GM21529 (cell line): ENCODE data around the gene TSPO2.
"Not testable (repeated sequence)": the region's sequence is repeated elsewhere in the genome, so short reads cannot be mapped to it uniquely, and the experiment has no call there.

Source experiments
- ATAC-seq: cut with Tn5 transposase; IDR thresholded peaks from one replicate; pipeline ENCODE4 v1.9.1; 2021; ENCODE audit not compliant: unreplicated experiment

Gene TSPO2, protein sequence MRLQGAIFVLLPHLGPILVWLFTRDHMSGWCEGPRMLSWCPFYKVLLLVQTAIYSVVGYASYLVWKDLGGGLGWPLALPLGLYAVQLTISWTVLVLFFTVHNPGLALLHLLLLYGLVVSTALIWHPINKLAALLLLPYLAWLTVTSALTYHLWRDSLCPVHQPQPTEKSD

DNA sequence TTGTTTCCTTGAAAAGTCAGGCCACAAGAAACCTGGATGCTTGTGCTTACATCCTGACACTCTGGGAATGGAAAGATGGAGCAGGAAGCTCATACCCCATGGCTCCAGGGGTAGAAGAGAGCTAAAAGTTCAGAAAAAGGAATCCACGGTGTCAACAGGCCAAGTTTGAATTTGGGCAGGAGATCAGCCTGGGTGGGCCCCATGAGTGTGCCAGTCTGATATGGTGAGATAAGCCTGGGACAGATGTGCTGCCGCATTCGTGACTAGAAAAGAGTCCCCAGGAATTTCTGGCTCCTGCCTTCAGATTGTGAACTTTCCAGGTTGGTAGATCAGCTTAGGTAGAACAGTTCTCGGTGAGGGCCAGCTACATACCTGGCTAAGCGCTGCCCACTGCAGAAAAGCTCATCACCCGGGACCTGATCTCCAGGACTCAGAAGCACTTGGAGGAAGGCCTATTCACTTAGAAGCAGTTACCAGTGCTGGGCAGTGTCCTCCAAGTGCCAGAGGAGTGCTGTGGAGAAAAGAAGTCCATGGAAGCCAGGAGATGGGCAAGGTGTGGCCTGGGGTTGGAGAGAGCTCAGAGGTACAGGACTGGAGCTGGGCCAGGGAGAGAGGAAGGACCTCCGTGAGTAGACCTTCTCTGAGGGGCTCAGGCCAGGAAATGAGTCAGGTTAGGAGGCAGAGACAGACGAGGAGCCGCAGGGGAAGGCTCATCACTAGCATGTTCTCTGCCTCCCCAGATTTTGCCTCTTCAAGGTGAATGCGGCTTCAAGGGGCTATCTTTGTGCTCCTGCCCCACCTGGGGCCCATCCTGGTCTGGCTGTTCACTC, at the start of gene TSPO2:
TSS of gene TSPO2 (plus strand) at position 242 of the 830 bp plus-strand sequence. CDS start at position 761, 519 bp downstream.
- no peak for ATAC-seq

DNA sequence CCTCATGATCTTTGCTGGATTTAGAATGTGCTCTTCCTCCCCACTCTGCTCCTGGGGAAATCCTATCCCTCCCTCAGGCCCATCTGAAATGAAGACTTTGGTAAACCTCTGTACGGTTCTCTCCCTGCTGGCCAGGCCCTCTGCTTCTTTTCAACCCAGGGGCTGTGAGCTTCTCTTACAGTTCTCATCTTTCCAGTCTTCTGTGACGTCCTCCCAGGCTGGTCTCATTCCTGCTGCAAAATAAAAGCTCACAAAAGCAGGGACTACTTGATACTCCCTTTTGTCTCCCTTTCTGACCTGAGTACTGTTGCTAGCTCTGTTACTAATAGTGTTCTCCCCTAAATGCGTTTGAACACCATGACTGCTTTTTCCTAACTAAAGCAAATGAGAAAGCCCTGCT, 49.5 kb upstream of the TSPO2 start:
- ATAC-seq, result no peak

DNA sequence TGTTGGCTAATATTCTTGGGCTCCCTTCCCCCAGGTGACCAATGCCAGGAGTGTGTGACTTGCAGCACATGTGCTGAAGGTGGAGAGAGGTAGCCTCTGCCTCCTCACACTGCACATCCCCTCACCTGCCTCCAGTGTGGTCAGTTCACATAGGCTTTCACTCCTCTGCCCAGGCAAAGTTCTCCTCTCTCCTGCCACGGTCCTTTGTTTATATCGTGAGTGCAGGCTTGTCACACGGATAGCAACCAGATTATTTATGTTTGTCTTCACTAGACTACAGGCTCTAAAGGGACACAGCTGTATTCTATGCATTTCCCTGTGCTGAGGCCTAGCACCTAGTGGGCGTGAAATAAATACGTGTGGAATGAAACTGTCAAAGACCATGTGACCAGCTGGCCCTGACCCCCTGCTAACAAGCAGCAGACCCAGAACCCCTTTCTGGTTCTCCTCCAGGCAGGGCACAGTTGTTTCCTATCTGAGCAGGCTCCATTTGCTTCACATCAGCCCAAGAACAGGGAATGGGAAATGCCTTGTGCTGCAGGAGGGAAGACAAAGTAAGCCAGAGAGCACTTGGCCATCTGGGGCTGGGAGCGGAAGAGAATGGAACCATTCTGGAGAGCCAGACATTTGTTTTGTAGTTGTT, 45.6 kb upstream of the TSPO2 start:
- ATAC-seq, result no peak

DNA sequence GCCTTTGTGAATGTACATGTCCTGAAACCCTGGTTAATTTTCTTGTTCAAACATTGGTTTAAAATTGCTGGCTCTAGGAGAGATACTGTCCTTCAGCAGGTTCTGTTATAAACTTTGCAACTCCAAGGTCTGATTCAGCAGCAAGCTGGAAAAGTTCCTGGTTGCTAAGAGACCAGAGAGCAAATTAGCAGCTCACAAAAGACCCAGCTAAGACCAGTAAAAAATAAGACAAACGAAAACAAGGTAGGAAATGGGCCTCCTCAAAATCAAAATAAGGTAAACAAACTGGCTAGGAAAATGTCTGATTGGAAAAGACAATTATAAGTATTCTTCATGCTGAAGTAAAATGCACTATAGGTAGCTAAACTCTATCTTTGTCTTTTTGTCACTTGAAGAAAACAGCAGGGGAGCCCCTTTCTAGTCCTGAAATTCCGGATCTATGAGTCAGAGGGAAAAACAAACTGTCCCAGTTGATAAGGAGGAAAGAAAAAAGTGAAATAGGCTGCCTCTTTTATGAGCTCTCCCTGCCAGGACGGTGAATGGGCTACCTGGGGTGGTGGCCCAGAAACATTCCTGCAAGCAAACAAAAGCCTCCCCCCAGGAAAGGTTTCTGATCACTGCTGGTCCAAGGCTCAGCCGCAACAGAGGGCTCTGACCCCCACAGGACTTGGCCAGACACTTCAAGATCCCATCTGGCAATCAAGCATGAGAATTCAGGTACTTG, 44.9 kb upstream of the TSPO2 start:
- no peak for ATAC-seq

DNA sequence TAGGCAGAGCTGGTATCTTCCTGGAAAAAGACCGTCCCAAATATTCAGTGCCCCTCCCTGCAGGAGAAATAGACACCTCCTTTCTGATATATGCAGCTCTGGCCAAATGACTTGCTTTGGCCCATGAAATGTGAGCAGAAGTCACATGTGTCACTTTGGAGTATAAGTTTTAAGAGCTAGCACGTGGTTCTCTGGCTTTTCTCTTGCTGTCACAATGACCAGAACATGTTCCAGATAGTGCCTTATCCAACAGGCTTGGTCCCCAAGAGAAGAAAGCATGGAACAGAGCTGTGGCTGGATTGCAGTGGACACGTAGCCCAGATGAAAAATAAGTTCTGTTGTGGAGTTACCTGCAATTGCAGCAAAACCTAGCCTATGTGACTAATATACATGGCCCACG, 43.6 kb upstream of the TSPO2 start:
- no peak for ATAC-seq

DNA sequence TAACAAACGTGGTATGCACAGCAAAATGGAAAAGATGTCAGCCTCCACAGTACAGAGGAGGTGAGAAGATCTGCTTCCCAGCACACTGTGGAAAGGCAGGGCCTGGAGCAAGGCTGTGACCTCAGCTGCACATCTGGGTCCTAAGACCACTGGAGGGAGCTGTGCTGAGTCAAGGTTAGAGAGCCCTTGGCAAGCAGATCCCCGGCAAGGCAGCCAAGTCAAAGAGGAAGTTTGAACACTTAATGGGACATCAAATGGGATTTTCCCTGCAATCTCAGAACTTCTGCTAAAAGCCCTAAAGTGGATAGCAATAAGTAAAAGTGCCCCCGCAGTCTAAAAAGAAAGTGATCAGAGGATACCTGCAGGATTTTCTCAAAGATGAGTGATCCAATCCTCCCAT, 42.7 kb upstream of the TSPO2 start:
- no peak for ATAC-seq

DNA sequence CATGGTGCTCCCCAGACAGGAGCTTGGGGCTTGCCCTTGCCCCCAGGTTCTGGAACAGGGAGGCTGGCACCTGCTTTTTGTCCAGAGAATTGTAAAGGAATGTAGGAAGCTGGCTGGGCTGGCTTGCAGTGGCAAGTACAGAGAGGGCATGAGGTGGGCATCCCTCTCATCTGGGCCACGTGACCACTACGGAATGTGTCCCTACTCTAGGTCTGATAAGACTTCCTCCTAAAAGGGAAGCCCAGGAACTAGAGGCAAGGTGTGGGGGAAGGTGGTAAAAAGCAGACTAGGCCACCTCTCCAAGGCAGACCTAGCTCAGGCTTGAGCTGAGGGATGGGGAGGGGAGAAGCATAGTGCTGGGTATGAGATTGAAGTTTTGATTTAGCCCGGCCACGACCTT, 42.0 kb upstream of the TSPO2 start:
- no peak for ATAC-seq

DNA sequence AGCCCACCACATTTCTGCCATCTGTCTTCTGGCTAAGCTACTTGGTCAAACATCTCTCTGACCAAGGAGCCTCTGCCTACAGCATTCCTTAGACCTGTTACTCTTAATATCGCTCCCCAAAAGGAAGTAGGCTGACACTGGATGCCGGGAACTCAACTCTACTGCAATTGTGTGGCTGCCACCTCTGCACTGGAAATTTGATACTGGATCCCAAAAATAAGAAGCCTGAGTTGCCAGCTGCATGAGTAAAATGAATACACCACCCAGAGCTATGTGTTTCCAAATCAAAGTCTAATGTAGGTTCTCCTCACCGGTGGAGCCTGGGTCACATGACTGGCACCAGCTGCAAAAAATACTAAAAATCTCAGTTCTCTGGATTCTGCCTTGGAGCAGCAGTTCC, 40.1 kb upstream of the TSPO2 start:
- ATAC-seq, result no peak

DNA sequence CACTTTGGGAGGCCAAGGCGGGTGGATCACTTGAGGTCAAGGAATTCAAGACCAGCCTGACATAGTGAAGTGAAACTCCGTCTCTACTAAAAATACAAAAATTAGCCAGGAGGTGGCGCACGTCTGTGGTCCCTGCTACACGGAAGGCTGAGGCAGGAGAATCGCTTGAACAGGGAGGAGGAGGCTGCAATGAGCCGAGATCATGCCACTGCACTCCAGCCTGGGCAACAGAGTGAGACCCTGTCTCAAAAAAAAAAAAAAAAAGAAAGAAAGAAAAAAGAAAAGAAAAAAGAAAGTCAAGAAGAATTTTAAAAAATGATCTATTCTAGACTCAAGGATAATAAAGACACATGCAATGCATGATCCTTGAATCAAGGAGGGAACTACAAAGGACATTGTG, 36.0 kb upstream of the TSPO2 start:
- not testable (repeated sequence) for ATAC-seq

DNA sequence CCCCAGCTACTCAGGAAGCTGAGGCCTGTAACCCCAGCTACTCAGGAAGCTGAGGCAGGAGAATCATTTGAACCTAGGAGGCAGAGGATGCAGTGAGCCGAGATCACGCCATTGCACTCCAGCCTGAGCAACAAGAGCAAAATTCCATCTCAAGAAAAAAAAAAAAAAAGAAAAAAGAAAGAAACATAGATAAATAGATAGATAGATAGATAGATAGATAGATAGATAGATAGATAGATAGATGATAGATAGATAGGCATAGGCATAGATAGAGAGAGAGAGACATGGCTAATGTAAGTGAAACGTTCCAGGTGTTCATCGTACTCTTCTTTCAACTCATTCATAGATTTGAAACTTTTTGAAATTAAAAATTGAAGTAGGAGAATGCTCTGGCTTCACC, 35.3 kb upstream of the TSPO2 start:
- not testable (repeated sequence) for ATAC-seq

DNA sequence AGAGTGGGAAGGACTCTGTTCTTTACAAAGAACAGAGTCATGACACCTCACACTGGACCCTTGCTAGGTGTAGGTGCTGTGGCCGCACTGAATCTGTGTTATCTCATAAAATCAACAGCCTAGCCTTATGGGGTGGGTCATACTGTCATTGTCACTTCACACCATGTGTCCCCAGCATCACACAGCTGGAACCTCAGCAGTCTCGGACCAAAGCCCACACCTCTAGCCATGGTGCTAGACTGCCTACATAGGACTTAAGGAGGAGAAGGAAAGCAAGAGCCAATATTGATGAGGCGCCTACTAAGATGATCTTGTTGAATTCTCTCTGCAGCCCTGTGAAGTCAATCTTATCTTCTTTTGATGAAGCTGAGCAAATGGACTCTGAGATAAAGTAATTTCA, 34.3 kb upstream of the TSPO2 start:
- no peak for ATAC-seq

DNA sequence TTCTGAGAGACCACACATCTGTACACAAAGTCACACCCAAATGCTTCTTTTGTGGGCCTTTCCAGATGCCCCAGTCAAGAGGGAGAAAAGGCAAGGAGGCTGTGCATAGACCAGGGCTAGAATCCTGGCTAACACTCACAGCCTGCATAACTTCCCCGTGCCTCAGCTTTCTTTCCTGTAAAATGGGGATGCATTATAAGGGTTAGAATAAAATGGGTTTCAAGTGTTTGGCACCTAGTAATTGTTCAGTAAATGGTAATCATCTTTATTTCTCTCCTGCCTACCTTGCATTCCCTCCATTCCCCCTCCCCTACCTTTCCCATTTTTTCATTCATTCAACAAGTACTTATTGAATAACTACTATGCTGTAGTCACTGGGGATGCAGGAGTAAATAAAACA, 32.6 kb upstream of the TSPO2 start:
- no peak for ATAC-seq

DNA sequence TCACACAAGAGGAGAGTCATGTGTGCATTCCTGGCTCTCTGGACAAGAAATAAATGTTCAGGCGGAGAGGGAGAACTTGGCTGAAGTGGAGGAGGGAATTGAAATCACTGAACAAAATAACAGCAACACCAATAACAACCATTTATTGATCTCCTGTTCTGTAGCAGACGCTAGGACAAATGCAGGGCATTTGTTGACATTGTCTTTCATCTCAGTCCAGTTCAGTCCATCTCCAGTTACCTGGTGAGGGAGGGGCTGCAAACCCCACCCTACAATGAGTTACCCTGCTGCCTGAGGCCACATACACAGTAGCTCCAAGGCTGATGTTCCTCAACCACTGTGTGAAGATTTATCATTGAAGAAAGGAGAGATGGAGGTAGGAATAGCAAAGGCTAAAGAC, 30.6 kb upstream of the TSPO2 start:
- ATAC-seq, result no peak

DNA sequence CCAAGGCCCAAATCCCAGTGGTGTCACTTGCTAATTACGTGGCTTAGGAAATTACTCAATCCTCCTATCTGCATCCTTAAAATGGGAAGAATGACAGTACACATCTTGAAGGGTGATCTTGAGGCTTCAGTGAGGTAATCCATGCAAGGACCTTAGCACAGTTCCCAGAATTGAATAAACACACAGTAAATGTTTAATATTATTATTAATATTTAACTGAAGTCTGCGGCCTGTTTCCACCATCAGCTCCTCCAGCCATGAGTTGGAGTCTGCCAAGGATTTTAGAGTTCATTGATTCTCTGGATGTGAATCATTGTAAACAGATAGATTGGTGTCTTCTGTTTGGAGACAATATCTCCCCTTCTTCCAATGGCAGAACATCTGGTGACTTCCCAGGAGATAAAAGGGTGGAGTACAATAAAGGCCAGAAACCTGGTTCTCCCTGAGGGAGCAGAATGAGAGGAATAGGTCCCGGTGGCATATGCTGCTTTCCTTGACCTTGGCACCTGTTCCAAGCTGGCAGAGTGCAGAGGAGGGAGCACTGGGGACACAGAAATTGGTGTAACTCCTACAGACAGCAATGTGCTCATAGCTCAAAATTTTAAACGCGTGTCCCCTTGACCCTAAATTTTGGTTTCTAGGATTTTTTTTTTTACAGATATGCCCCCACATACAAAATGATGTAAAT, 28.7 kb upstream of the TSPO2 start:
- no peak for ATAC-seq

DNA sequence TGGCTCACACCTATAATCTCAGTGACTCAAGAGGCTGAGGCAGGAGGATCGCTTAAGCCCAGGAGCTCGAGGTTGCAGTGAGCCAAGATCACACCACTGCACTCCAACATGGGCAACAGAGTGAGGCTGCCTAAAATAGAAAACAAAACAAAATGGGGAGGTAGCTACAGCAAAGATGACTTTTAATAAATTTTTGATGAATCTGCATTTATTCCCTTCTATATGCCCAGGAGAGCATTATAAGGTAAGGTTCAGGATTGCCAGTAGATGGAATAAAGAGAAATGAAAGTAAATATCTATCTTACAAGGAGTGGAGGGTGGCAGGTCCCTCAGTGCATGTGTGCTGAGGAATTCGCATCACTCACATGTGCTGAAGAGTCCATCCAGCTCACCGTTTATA, 27.5 kb upstream of the TSPO2 start:
- no peak for ATAC-seq

DNA sequence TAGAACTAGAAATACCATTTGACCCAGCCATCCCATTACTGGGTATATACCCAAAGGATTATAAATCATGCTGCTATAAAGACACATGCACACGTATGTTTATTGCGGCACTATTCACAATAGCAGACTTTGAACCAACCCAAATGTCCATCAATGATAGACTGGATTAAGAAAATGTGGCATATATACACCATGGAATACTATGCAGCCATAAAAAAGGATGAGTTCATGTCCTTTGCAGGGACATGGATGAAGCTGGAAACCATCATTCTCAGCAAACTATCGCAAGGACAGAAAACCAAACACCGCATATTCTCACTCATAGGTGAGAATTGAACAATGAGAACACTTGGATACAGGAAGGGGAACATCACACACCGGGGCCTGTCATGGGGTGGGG, 26.4 kb upstream of the TSPO2 start:
- not testable (repeated sequence) for ATAC-seq

DNA sequence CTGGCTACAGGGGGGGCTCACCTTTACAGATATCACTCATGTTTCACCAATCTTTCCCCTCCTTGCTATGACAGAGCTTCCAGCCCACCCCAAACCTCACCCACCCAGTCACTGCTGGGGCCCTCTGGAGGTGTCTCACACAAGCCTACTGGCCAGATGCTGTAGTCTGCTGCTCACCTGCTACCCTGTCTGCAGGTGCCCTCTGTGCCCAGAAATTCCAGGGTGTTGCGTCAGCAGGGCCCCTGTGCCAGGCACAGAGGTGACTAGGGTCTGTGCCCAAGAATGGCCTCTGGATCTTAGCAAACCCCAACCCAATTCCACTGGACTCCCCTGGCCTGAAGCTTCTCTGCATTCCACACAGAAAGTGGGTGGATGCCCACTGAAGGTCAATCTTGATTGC, 24.6 kb upstream of the TSPO2 start:
- ATAC-seq, result no peak

DNA sequence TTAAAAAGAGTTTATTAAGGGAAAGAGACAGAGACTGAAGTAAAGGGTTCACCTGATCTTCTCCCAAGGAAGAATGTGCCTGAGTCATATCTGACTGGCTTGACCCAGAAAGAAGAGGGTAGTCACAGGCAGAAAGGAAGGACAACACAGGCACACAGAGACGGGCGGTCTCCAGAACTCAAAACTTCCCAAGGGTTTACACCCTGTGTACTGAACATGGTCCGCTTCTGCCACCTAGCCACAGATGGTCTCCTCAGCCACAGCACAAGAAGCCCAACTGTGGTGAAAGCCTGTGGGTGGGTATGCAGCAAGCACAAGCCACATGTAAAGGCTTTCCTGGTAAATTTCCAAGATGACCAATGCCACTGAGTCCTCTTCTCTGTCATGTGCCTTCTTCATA, 20.4 kb upstream of the TSPO2 start:
- no peak for ATAC-seq

DNA sequence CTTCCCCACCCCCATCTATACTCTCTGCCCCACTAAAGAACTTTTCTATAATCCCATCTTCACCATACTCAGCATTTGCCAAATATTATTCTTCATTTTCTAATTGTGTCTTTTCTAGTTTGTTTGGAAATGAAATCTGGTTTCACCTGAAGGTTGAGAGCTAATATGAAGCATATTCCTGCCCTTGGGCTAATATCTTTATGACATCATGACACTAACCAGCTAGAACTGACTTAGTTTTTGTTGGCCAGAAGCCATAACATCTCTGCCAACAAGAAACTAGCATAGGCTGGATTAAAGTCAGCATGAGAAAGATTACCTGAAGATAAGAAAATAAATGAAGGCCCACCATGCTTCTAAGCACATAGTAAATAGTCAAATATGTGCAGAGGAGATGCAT, 20.0 kb upstream of the TSPO2 start:
- no peak for ATAC-seq

DNA sequence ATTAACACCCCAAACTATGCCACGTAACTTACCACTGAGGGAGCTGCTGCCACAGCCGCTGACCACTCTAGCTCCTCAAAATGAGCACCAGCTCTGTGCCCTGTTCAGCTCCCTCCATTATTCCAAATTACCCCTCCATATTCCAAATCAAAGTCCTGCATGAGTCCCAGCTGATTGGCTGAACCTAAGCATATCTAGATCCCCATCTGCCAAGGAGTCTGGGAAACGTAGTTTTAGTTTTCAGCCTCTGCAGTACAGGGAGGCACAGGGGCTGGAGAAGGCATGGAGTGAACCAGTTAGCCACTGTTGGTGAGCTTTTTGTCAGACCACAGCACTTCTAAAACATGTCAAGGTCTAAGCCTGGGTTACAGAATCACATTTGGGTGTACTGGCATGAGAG, 19.2 kb upstream of the TSPO2 start:
- no peak for ATAC-seq

DNA sequence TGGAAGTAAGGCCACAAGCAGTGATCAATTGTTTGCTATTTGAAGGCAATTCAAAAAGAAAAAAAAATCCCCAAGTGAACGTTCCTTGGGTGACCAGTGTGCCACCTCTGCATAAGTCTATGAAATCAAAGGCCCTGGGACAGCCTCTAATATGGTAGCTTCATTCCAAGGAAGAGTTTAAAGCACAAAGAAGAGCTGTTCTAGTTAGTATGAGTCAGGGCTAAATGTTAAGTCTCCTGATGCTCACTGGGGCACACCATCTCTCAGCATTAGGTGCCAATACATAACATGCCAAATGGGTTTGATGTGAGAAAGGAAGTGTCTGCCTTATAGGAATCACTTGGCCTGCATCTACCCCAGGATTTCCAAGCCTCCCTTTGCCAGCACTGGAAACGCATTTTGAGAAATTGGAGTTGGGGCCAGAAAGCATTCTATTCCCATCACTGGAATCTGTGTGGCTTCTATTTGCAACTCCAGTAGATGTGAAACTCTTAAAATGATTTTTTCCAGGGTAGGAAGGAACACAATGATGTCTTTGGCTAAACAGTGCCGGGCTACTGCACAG, 16.2 kb upstream of the TSPO2 start:
- ATAC-seq, result no peak
